Esophagus muscularis mucosa (tissue), 4 donors: Measurements from ENCODE around the gene C1orf116. TPM values are rescaled to one million over a fixed set of nuclear protein-coding genes. Genes with fewer than 3 reads are reported as not detected.

ENCODE experiments used
- DNase-seq: peaks from one replicate; pipeline ENCODE4 v3.0.0-alpha.2; 2017; ENCODE audit errors: extremely low spot score
- H3K27ac ChIP-seq, 4 donors: fragments of 200-600 bp; sonication (generic); replicated peaks in 1 of 4; 1 replicate in 3 of 4; 2 replicates in 1 of 4; pipeline ENCODE4 v1.5.1; 2016 to 2019; ENCODE audit warnings: mild to moderate bottlenecking in 1 of 4
- H3K27me3 ChIP-seq, 4 donors: fragments of 200-600 bp; sonication (generic); one replicate each; pipeline versions ENCODE4 v1.5.1 to v1.6.0; 2016 to 2019
- H3K36me3 ChIP-seq, 4 donors: fragments of 200-600 bp; sonication (generic); one replicate each; pipeline ENCODE4 v1.5.1; 2016 to 2019
- H3K4me1 ChIP-seq, 4 donors: fragments of 200-600 bp; sonication (generic); one replicate each; pipeline ENCODE4 v1.5.1; 2016 to 2019
- H3K4me3 ChIP-seq, 4 donors: fragments of 200-600 bp; sonication (generic); 1 replicate in 2 of 4; 2 replicates in 2 of 4; pipeline ENCODE4 v1.5.1; 2016 to 2019; ENCODE audit warnings: mild to moderate bottlenecking in 4 of 4, moderate library complexity in 1 of 4
- H3K9me3 ChIP-seq, 4 donors: fragments of 200-600 bp; sonication (generic); 1 replicate in 3 of 4; 2 replicates in 1 of 4; pipeline ENCODE4 v1.5.1; 2016 to 2019
- CTCF ChIP-seq, 3 experiments: fragments of 200-600 bp in 2 of 3; fragments of 450-650 bp in 1 of 3; sonication (generic) in 2 of 3; IDR thresholded peaks; one replicate each; pipeline ENCODE4 v1.5.1; 2017 to 2019; ENCODE audit warnings: antibody characterized with exemption in 3 of 3, mild to moderate bottlenecking in 2 of 3, moderate library complexity in 1 of 3
- EP300 ChIP-seq: sonication (generic); formaldehyde crosslinking; IDR thresholded peaks from one replicate; pipeline ENCODE4 v1.6.1; 2017; ENCODE audit warnings: antibody characterized with exemption
- POLR2A ChIP-seq: fragments of 450-650 bp; IDR thresholded peaks from one replicate; pipeline ENCODE4 v1.6.1; 2017; ENCODE audit warnings: antibody characterized with exemption, moderate library complexity, mild to moderate bottlenecking, low read depth
- POLR2AphosphoS5 ChIP-seq, 2 donors: sonication (generic); formaldehyde crosslinking; IDR thresholded peaks; one replicate each; pipeline ENCODE4 v1.6.1; 2017; ENCODE audit warnings: antibody characterized with exemption in 2 of 2
- WGBS: methylation state at CpG from one replicate; pipeline ENCODE4 v1.1.5; 2018; 5-methylcytosine and 5-hydroxymethylcytosine counted together
- intact Hi-C: fragments of 100-400 bp; cut with DNase I; formaldehyde crosslinking; loops from one replicate; pipeline ENCODE4 v1.15.1; 2023
- total RNA-seq, 4 donors: library from RNA; depleted of rRNA; stranded (reverse); fragments of >200 nt; gene quantifications; one replicate each; pipeline versions ENCODE4 v1.1.0 to v1.2.1, GENCODE V29; 2016

C1orf116 gene
- total RNA-seq, 4 donors from 2014 or later: under 0.01 to 0.32 (median 0.17) TPM

- Histone ChIP-seq H3K27me3 (peaks cover 0 to 19% (median 0%) of the 10 kb centered on the region in 4 donors), H3K36me3 (no peaks in the 10 kb centered on the region), H3K4me1 (no peaks in the 10 kb centered on the region), H3K27ac (no peak overlapping the region), H3K9me3 (no peaks in the 10 kb centered on the region), H3K4me3 (no peak overlapping the region)
- DNase-seq: no peak
- no peak for TF ChIP-seq POLR2A
- no peak for TF ChIP-seq EP300
- TF ChIP-seq POLR2AphosphoS5 (IDR thresholded peaks at IDR 0.05): no peak
- TF ChIP-seq CTCF (IDR thresholded peaks at IDR 0.05): no peak
- WGBS: 92% methylated on average over 1 of the region's 1 CpG
- intact Hi-C loops: loop anchor here (10.0 kb wide), 1 partner anchor 383 kb away; no protein-coding TSS in a partner anchor
These were observed 44.7 kb downstream of the C1orf116 start for GRCh38 chr1:206987873-206988272.

- H3K27ac ChIP-seq: no peak overlapping the region
- no peaks in the 10 kb centered on the region for H3K36me3 ChIP-seq
- no peak overlapping the region for H3K4me3 ChIP-seq
- intact Hi-C loops: loop anchor here (10.0 kb wide), 1 partner anchor 382 kb away; no protein-coding TSS in a partner anchor
- 80% methylated on average over 3 of the region's 3 CpGs for WGBS
- no peaks in the 10 kb centered on the region for H3K4me1 ChIP-seq
- no peak for TF ChIP-seq EP300
- TF ChIP-seq CTCF (IDR thresholded peaks at IDR 0.05): no peak
- TF ChIP-seq POLR2A: no peak
- TF ChIP-seq POLR2AphosphoS5 (IDR thresholded peaks at IDR 0.05): no peak
- H3K9me3 ChIP-seq: no peaks in the 10 kb centered on the region
- DNase-seq: no peak
- H3K27me3 ChIP-seq: peaks cover 0 to 11% (median 0%) of the 10 kb centered on the region in 4 donors
These were observed 45.7 kb downstream of the C1orf116 start for GRCh38 chr1:206986885-206987284.

DNA sequence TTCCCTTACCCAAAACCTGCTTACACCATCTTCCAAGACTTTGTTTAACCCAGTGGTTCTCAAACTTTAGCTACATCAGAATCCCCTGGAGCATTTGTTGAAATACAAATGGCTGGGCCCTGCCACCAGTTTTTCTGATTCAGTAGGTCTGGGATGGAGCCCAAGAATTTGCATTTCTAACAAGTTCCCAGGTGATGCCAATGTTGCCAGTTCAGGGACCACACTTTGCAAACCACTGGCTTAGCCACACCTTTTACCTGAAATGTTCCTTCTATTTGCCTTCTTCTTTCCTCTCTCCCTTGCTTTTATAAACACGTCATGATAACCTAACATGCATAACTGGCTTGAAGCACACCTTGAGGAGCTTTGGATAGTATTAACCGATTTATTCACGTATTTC lies 46.2 kb downstream of the C1orf116 start:
- DNase-seq: no peak
- Histone ChIP-seq H3K27me3 (peaks cover 0 to 7% (median 0%) of the 10 kb centered on the region in 4 donors), H3K36me3 (no peaks in the 10 kb centered on the region), H3K4me1 (no peaks in the 10 kb centered on the region), H3K4me3 (no peak overlapping the region), H3K27ac (no peak overlapping the region), H3K9me3 (no peaks in the 10 kb centered on the region)
- intact Hi-C loops: loop anchor here (10.0 kb wide), 1 partner anchor 382 kb away; no protein-coding TSS in a partner anchor
- no peak for TF ChIP-seq CTCF (IDR thresholded peaks at IDR 0.05)
- no peak for TF ChIP-seq POLR2AphosphoS5 (IDR thresholded peaks at IDR 0.05)
- no peak for TF ChIP-seq EP300
- TF ChIP-seq POLR2A: no peak
- 88% methylated on average over 3 of the region's 3 CpGs for WGBS

- no peak overlapping the region for H3K4me3 ChIP-seq
- intact Hi-C loops: loop anchor here (10.0 kb wide), 1 partner anchor 380 kb away; no protein-coding TSS in a partner anchor
- H3K36me3 ChIP-seq: no peaks in the 10 kb centered on the region
- no peak overlapping the region for H3K27ac ChIP-seq
- 69% methylated on average over 9 of the region's 10 CpGs for WGBS
- peaks cover 0 to 7% (median 0%) of the 10 kb centered on the region in 4 donors for H3K27me3 ChIP-seq
- no peak for DNase-seq
- TF ChIP-seq EP300 (no peak), POLR2AphosphoS5 (IDR thresholded peaks at IDR 0.05) (no peak), CTCF (IDR thresholded peaks at IDR 0.05) (no peak), POLR2A (no peak)
- no peaks in the 10 kb centered on the region for H3K9me3 ChIP-seq
- H3K4me1 ChIP-seq: no peaks in the 10 kb centered on the region
These were observed 47.3 kb downstream of the C1orf116 start for GRCh38 chr1:206985162-206985749.
